ENCODE measurements around the gene ZBED1. TPM values are rescaled to one million over a fixed set of nuclear protein-coding genes. Genes with fewer than 3 reads are reported as not detected.
"Not testable (repeated sequence)": the region's sequence is repeated elsewhere in the genome, so short reads cannot be mapped to it uniquely, and the experiment has no call there.

Gene ZBED1
- polyA plus RNA-seq, 2 donors: 6.2 to 8.9 TPM

DNA sequence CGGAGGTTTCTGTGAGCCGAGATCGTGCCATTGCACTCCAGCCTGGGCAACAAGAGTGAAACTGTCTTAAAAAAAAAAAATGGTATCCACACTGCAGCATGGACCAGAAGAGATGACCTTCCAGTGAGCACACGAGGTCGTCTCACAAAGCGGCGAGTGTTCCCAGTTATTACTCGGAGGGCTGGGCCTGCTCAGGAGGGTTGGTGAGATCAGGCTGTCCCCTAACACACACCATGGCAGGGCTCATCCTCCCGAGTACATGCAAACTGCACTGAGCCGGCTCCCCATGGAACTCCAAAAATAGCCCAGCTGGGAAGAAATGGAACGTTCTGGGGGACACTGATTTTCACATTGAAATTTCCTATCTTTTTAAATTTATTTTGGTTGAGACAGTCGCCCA, 19.2 kb downstream of the ZBED1 start:
- not testable (repeated sequence) for H3K36me3 ChIP-seq (ENCODE audit: control insufficient read depth in 2 of 2, insufficient read depth in 2 of 2, low read length in 1 of 2); H3K4me1 ChIP-seq (ENCODE audit: control insufficient read depth in 2 of 2, insufficient read depth in 2 of 2, low read length in 1 of 2); H3K27ac ChIP-seq (ENCODE audit: low read depth in 2 of 2, low read length in 1 of 2); H3K9me3 ChIP-seq (ENCODE audit: control insufficient read depth in 2 of 2, insufficient read depth in 1 of 2, low read depth in 1 of 2, low read length in 1 of 2); H3K4me3 ChIP-seq (ENCODE audit: low read depth in 1 of 2, low read length in 2 of 2); H3K27me3 ChIP-seq (ENCODE audit: control insufficient read depth in 1 of 2, insufficient read depth in 2 of 2, low read length in 2 of 2)
- 87 to 91% methylated on average over 11 of the region's 12 CpGs for WGBS, 2 donors

GRCh38 chrX:2479982-2480381, 20.8 kb downstream of the ZBED1 start:
- WGBS, 2 donors: 96% methylated on average over 5 of the region's 5 CpGs
- not testable (repeated sequence) for H3K27ac ChIP-seq (ENCODE audit: low read depth in 2 of 2, low read length in 1 of 2); H3K4me3 ChIP-seq (ENCODE audit: low read depth in 1 of 2, low read length in 2 of 2); H3K9me3 ChIP-seq (ENCODE audit: control insufficient read depth in 2 of 2, insufficient read depth in 1 of 2, low read depth in 1 of 2, low read length in 1 of 2); H3K36me3 ChIP-seq (ENCODE audit: control insufficient read depth in 2 of 2, insufficient read depth in 2 of 2, low read length in 1 of 2); H3K27me3 ChIP-seq (ENCODE audit: control insufficient read depth in 1 of 2, insufficient read depth in 2 of 2, low read length in 2 of 2); H3K4me1 ChIP-seq (ENCODE audit: control insufficient read depth in 2 of 2, insufficient read depth in 2 of 2, low read length in 1 of 2)

GRCh38 chrX:2479420-2479780, 21.4 kb downstream of the ZBED1 start:
- H3K27ac ChIP-seq (ENCODE audit: low read depth in 2 of 2, low read length in 1 of 2): no peak overlapping the region
- no peaks in the 10 kb centered on the region for H3K27me3 ChIP-seq (ENCODE audit: control insufficient read depth in 1 of 2, insufficient read depth in 2 of 2, low read length in 2 of 2)
- 97 to 98% methylated on average over 15 of the region's 15 CpGs for WGBS, 2 donors
- H3K4me1 ChIP-seq (ENCODE audit: control insufficient read depth in 2 of 2, insufficient read depth in 2 of 2, low read length in 1 of 2): peaks cover 0 to 10% of the 10 kb centered on the region in 2 donors
- peaks cover 0 to 3% of the 10 kb centered on the region in 2 donors for H3K9me3 ChIP-seq (ENCODE audit: control insufficient read depth in 2 of 2, insufficient read depth in 1 of 2, low read depth in 1 of 2, low read length in 1 of 2)
- H3K4me3 ChIP-seq (ENCODE audit: low read depth in 1 of 2, low read length in 2 of 2): no peak overlapping the region
- peaks cover 0 to 6% of the 10 kb centered on the region in 2 donors for H3K36me3 ChIP-seq (ENCODE audit: control insufficient read depth in 2 of 2, insufficient read depth in 2 of 2, low read length in 1 of 2)

DNA sequence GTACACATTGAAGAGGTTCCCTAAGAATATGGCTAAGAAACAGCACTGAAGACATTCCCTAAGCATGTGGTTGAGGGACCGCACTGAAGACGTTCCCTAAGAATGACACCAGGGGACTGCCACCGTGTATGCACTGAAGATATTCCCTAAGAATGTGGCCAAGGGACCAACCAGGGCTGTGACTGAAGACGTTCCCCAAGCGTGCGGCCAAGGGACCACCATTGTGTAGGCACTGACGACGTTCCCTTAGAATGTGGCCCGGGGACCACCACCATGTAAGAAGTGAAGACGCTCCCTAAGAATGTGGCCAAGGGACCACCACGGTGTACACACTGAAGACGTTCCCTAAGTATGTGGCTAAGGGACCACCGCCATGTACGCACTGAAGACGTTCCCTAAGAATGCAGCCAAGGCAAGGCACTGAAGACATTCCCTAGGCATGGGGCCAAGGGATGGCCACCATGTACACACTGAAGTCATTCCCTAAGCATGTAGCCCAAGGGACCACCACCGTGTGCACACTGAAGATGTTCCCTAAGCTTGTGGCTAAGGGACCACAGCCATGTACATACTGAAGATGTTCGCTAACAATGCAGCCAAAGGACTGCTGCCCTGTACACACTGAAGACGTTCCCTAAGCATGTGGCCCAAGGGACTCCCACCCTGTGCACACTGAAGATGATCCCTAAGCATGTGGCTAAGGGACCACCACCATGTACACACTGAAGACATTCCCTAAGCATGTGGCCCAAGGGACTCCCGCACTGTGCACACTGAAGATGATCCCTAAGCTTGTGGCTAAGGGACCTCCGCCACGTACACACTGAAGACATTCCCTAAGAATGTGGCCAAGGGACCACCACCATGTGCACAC, 22.0 kb downstream of the ZBED1 start:
- WGBS, 2 donors: 88 to 94% methylated on average over 21 of the region's 21 CpGs
- Histone ChIP-seq H3K36me3 (ENCODE audit: control insufficient read depth in 2 of 2, insufficient read depth in 2 of 2, low read length in 1 of 2) (peaks cover 0 to 6% of the 10 kb centered on the region in 2 donors), H3K27me3 (ENCODE audit: control insufficient read depth in 1 of 2, insufficient read depth in 2 of 2, low read length in 2 of 2) (no peaks in the 10 kb centered on the region), H3K27ac (ENCODE audit: low read depth in 2 of 2, low read length in 1 of 2) (no peak overlapping the region), H3K4me3 (ENCODE audit: low read depth in 1 of 2, low read length in 2 of 2) (no peak overlapping the region), H3K9me3 (ENCODE audit: control insufficient read depth in 2 of 2, insufficient read depth in 1 of 2, low read depth in 1 of 2, low read length in 1 of 2) (peaks cover 0 to 3% of the 10 kb centered on the region in 2 donors), H3K4me1 (ENCODE audit: control insufficient read depth in 2 of 2, insufficient read depth in 2 of 2, low read length in 1 of 2) (peaks cover 0 to 11% of the 10 kb centered on the region in 2 donors)

- WGBS, 2 donors: 82 to 91% methylated on average over 11 of the region's 11 CpGs
- not testable (repeated sequence) for H3K27me3 ChIP-seq (ENCODE audit: control insufficient read depth in 1 of 2, insufficient read depth in 2 of 2, low read length in 2 of 2); H3K9me3 ChIP-seq (ENCODE audit: control insufficient read depth in 2 of 2, insufficient read depth in 1 of 2, low read depth in 1 of 2, low read length in 1 of 2); H3K4me3 ChIP-seq (ENCODE audit: low read depth in 1 of 2, low read length in 2 of 2); H3K27ac ChIP-seq (ENCODE audit: low read depth in 2 of 2, low read length in 1 of 2); H3K36me3 ChIP-seq (ENCODE audit: control insufficient read depth in 2 of 2, insufficient read depth in 2 of 2, low read length in 1 of 2)
- peaks cover 0 to 11% of the 10 kb centered on the region in 2 donors for H3K4me1 ChIP-seq (ENCODE audit: control insufficient read depth in 2 of 2, insufficient read depth in 2 of 2, low read length in 1 of 2)
Observed at GRCh38 chrX:2477313-2477712, 23.5 kb downstream of the ZBED1 start.

DNA sequence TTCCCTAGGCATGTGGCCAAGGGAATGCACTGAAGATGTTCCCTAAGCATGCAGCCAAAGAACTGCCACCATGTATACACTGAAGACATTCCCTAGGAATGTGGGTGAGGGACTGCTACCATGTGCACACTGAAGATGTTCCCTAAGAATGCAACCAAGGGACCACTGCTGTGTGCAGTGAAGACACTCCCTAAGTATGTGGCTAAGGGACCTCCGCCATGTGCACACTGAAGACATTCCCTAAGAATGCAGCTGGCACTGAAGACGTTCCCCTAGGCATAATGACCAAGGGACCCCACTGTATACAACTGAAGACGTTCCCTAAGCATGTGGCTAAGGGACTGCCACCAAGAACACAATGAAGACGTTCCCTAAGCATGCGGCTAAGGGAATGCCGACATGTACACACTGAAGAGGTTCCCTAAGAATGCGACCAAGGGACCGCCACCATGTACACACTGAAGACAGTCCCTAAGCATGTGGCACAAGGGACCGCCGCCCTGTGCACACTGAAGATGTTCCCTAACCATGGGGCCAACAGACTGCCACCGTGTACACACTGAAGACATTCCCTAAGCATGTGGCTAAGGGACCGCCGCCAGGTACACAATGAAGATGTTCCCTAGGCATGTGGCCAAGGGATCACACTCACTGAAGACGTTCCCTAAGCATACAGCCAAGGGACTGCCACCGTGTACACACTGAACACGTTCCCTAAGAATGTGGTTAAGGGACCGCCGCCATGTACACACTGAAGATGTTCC, 25.6 kb downstream of the ZBED1 start:
- H3K9me3 ChIP-seq (ENCODE audit: control insufficient read depth in 2 of 2, insufficient read depth in 1 of 2, low read depth in 1 of 2, low read length in 1 of 2): peaks cover 0 to 3% of the 10 kb centered on the region in 2 donors
- WGBS, 2 donors: 86 to 92% methylated on average over 18 of the region's 18 CpGs
- H3K4me1 ChIP-seq (ENCODE audit: control insufficient read depth in 2 of 2, insufficient read depth in 2 of 2, low read length in 1 of 2): peaks cover 0 to 11% of the 10 kb centered on the region in 2 donors

DNA sequence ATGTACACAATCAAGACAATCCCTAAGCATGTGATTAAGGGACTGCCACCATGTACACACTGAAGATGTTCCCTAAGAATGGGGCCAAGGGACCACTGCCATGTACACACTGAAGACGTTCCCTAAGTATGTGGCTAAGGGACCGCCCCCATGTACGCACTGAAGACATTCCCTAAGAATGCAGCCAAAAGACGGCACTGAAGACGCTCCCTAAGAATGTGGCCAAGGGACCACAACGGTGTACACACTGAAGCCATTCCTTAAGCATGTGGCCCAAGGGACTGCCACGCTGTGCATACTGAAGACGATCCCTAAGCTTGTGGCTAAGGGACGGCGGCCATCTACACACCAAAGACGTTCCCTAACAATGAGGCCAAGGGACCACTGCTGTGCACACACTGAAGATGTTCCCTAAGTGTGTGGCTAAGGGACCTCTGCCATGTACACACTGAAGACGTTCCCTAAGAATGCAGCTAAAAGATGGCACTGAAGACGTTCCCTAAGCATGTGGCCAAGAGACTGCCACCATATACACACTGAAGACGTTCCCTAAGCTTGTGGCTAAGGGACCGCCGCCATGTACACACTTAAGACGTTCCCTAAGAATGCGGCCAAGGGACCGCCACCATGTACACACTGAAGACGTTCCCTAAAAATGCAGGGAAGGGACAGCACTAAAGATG, 26.4 kb downstream of the ZBED1 start:
- peaks cover 0 to 8% of the 10 kb centered on the region in 2 donors for H3K36me3 ChIP-seq (ENCODE audit: control insufficient read depth in 2 of 2, insufficient read depth in 2 of 2, low read length in 1 of 2)
- H3K27ac ChIP-seq (ENCODE audit: low read depth in 2 of 2, low read length in 1 of 2): no peak overlapping the region
- H3K27me3 ChIP-seq (ENCODE audit: control insufficient read depth in 1 of 2, insufficient read depth in 2 of 2, low read length in 2 of 2): no peaks in the 10 kb centered on the region
- H3K9me3 ChIP-seq (ENCODE audit: control insufficient read depth in 2 of 2, insufficient read depth in 1 of 2, low read depth in 1 of 2, low read length in 1 of 2): peaks cover 0 to under 1% of the 10 kb centered on the region in 2 donors
- peaks cover 0 to 9% of the 10 kb centered on the region in 2 donors for H3K4me1 ChIP-seq (ENCODE audit: control insufficient read depth in 2 of 2, insufficient read depth in 2 of 2, low read length in 1 of 2)
- H3K4me3 ChIP-seq (ENCODE audit: low read depth in 1 of 2, low read length in 2 of 2): no peak overlapping the region
- 83 to 89% methylated on average over 20 of the region's 20 CpGs for WGBS, 2 donors

More for the DNA sequence above, 25.6 kb downstream of the ZBED1 start:
- Histone ChIP-seq H3K4me3 (ENCODE audit: low read depth in 1 of 2, low read length in 2 of 2) (no peak overlapping the region), H3K36me3 (ENCODE audit: control insufficient read depth in 2 of 2, insufficient read depth in 2 of 2, low read length in 1 of 2) (peaks cover 0 to 6% of the 10 kb centered on the region in 2 donors), H3K27ac (ENCODE audit: low read depth in 2 of 2, low read length in 1 of 2) (no peak overlapping the region), H3K27me3 (ENCODE audit: control insufficient read depth in 1 of 2, insufficient read depth in 2 of 2, low read length in 2 of 2) (no peaks in the 10 kb centered on the region)

DNA sequence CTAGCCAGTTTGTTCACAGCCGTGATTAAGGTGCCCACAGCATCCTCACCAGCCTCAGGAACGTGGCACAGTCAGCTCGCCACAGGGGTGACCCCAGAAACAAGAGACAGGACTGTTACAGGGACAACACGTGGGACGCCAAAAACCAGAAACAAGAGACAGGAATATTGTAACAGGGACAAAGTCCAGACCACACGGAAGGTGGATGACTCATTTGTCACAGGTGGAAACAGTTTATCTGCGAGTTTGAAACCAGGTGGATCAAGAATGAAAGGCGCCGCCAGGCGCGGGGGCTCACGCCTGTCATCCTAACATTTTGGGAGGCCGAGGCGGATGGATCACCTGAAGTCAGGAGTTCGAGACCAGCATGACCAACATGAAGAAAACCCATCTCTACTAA, 27.7 kb downstream of the ZBED1 start:
- not testable (repeated sequence) for H3K4me1 ChIP-seq (ENCODE audit: control insufficient read depth in 2 of 2, insufficient read depth in 2 of 2, low read length in 1 of 2); H3K27me3 ChIP-seq (ENCODE audit: control insufficient read depth in 1 of 2, insufficient read depth in 2 of 2, low read length in 2 of 2); H3K27ac ChIP-seq (ENCODE audit: low read depth in 2 of 2, low read length in 1 of 2); H3K4me3 ChIP-seq (ENCODE audit: low read depth in 1 of 2, low read length in 2 of 2); H3K36me3 ChIP-seq (ENCODE audit: control insufficient read depth in 2 of 2, insufficient read depth in 2 of 2, low read length in 1 of 2); H3K9me3 ChIP-seq (ENCODE audit: control insufficient read depth in 2 of 2, insufficient read depth in 1 of 2, low read depth in 1 of 2, low read length in 1 of 2)
- 67 to 72% methylated on average over 15 of the region's 15 CpGs for WGBS, 2 donors

GRCh38 chrX:2471641-2472040, 29.1 kb downstream of the ZBED1 start:
- peaks cover 2 to 8% of the 10 kb centered on the region in 2 donors for H3K4me1 ChIP-seq (ENCODE audit: control insufficient read depth in 2 of 2, insufficient read depth in 2 of 2, low read length in 1 of 2)
- no peak overlapping the region for H3K27ac ChIP-seq (ENCODE audit: low read depth in 2 of 2, low read length in 1 of 2)
- WGBS, 2 donors: 92 to 97% methylated on average over 7 of the region's 7 CpGs
- H3K4me3 ChIP-seq (ENCODE audit: low read depth in 1 of 2, low read length in 2 of 2): no peak overlapping the region
- H3K27me3 ChIP-seq (ENCODE audit: control insufficient read depth in 1 of 2, insufficient read depth in 2 of 2, low read length in 2 of 2): no peaks in the 10 kb centered on the region
- H3K9me3 ChIP-seq (ENCODE audit: control insufficient read depth in 2 of 2, insufficient read depth in 1 of 2, low read depth in 1 of 2, low read length in 1 of 2): no peaks in the 10 kb centered on the region
- H3K36me3 ChIP-seq (ENCODE audit: control insufficient read depth in 2 of 2, insufficient read depth in 2 of 2, low read length in 1 of 2): peaks cover 0 to 3% of the 10 kb centered on the region in 2 donors

Data from esophagus (tissue), 2 donors.